Measurements from ENCODE around the gene B9D1.

B9D1 gene

DNA sequence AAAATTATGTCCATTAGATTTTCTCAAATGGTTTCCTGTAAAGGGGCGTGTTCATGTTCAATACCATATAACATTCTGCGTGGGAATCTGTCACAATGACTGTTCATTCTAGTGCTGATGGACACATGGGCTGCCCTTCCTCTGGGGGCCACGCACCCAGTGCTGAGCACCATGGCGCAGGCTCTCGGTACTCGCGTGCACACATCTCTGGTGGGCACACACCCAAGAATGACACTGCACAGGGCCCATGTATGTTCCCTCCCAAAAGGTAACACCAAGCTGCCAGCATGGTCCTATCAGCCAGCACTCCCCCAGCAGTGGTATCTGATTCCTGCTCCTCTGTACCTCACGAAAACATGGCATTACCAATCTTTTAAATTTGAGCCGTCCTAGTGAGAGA is 13.7 kb downstream of the B9D1 start:
- Histone ChIP-seq H3K36me3 (replicated peaks; ENCODE audit: low read depth, low read length) (no peaks in the 10 kb centered on the region), H3K9ac (ENCODE audit: low read length) (no peak overlapping the region), H3K27me3 (ENCODE audit: low read depth, low read length) (no peaks in the 10 kb centered on the region), H3K4me3 (ENCODE audit: low read length) (no peak overlapping the region), H3K79me2 (ENCODE audit: low read length) (no peaks in the 10 kb centered on the region), H3K9me3 (ENCODE audit: insufficient read depth, low read length) (no peaks in the 10 kb centered on the region), H3K27ac (ENCODE audit: low read length) (no peak overlapping the region), H3K4me2 (ENCODE audit: low read length) (no peak overlapping the region), H3K4me1 (ENCODE audit: low read length) (no peaks in the 10 kb centered on the region), H2AFZ (ENCODE audit: low read depth, low read length) (no peak overlapping the region), H4K20me1 (ENCODE audit: insufficient read depth, low read length) (no peaks in the 10 kb centered on the region)
- TF ChIP-seq, protein P1, sequence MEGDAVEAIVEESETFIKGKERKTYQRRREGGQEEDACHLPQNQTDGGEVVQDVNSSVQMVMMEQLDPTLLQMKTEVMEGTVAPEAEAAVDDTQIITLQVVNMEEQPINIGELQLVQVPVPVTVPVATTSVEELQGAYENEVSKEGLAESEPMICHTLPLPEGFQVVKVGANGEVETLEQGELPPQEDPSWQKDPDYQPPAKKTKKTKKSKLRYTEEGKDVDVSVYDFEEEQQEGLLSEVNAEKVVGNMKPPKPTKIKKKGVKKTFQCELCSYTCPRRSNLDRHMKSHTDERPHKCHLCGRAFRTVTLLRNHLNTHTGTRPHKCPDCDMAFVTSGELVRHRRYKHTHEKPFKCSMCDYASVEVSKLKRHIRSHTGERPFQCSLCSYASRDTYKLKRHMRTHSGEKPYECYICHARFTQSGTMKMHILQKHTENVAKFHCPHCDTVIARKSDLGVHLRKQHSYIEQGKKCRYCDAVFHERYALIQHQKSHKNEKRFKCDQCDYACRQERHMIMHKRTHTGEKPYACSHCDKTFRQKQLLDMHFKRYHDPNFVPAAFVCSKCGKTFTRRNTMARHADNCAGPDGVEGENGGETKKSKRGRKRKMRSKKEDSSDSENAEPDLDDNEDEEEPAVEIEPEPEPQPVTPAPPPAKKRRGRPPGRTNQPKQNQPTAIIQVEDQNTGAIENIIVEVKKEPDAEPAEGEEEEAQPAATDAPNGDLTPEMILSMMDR (IDR thresholded peaks at IDR 0.05; ENCODE audit: low read depth, low read length) = no peak
- TF ChIP-seq EZH2phosphoT487 (IDR thresholded peaks at IDR 0.05; ENCODE audit: low read depth) = no peak

GRCh38 chr17:19348081-19348650 is 14.4 kb downstream of the B9D1 start:
- no peaks in the 10 kb centered on the region for H3K36me3 ChIP-seq (replicated peaks; ENCODE audit: low read depth, low read length)
- no peaks in the 10 kb centered on the region for H3K9me3 ChIP-seq (ENCODE audit: insufficient read depth, low read length)
- no peaks in the 10 kb centered on the region for H3K27me3 ChIP-seq (ENCODE audit: low read depth, low read length)
- no peak overlapping the region for H3K9ac ChIP-seq (ENCODE audit: low read length)
- H2AFZ ChIP-seq (ENCODE audit: low read depth, low read length) = no peak overlapping the region
- no peaks in the 10 kb centered on the region for H3K4me1 ChIP-seq (ENCODE audit: low read length)
- no peak overlapping the region for H3K4me3 ChIP-seq (ENCODE audit: low read length)
- H3K27ac ChIP-seq (ENCODE audit: low read length) = no peak overlapping the region
- H3K4me2 ChIP-seq (ENCODE audit: low read length) = no peak overlapping the region
- TF ChIP-seq, protein P1 (IDR thresholded peaks at IDR 0.05; ENCODE audit: low read depth, low read length) = no peak
- no peak for TF ChIP-seq EZH2phosphoT487 (IDR thresholded peaks at IDR 0.05; ENCODE audit: low read depth)
- no peaks in the 10 kb centered on the region for H4K20me1 ChIP-seq (ENCODE audit: insufficient read depth, low read length)
- H3K79me2 ChIP-seq (ENCODE audit: low read length) = no peaks in the 10 kb centered on the region

- Histone ChIP-seq H3K36me3 (replicated peaks; ENCODE audit: low read depth, low read length) (no peaks in the 10 kb centered on the region), H4K20me1 (ENCODE audit: insufficient read depth, low read length) (no peaks in the 10 kb centered on the region), H3K4me3 (ENCODE audit: low read length) (no peak overlapping the region), H3K4me2 (ENCODE audit: low read length) (no peak overlapping the region), H3K4me1 (ENCODE audit: low read length) (no peaks in the 10 kb centered on the region), H3K9ac (ENCODE audit: low read length) (no peak overlapping the region), H2AFZ (ENCODE audit: low read depth, low read length) (no peak overlapping the region), H3K27me3 (ENCODE audit: low read depth, low read length) (no peaks in the 10 kb centered on the region), H3K9me3 (ENCODE audit: insufficient read depth, low read length) (no peaks in the 10 kb centered on the region), H3K27ac (ENCODE audit: low read length) (no peak overlapping the region), H3K79me2 (ENCODE audit: low read length) (no peaks in the 10 kb centered on the region)
- TF ChIP-seq, protein P1 (IDR thresholded peaks at IDR 0.05; ENCODE audit: low read depth, low read length) = no peak
- TF ChIP-seq EZH2phosphoT487 (IDR thresholded peaks at IDR 0.05; ENCODE audit: low read depth) = no peak
Measured at GRCh38 chr17:19347323-19348080, 15.0 kb downstream of the B9D1 start.

DNA sequence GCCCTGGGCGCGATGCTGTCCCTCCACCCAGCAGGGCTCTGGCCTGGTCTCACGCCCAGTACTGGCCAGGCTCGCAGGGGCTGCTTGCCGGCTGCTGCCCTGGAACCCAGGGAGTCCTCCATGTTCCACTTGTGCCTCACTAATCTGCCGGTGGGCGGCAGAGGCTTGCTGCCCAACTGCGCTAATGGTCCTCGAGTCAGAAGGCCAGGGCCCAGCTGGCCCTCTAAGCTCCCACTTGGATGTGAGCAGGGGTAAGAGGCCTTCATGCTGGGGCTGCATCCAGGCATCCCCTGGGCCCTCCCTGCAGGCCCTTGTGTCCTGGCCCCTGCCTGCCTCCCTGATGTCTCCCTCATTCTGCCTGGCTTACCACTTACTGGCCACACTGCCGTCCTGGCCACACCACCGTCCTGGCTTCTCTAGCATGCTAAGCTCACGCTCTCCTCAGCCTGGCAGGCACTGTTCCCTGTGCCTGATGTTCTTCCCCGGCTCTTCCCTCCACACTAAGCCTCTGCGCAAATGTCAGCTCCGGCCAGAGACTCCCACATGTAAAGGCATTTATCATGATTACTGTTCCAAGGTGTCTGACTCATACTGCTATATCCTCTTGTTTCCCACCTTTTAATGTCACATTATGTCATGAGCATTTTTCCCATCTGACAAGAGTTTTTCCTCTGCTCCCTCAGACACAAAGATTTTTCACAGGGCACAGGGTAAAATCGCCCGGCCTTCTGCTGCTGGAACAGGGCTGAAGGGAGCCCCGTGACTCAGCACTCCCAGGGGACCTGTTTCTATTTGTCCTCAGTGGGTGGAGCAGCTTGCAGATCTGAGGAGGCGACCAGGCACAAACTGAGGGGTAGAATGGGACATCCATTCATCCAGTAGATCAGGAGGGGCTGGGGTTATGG is 15.9 kb downstream of the B9D1 start:
- Histone ChIP-seq H3K4me3 (ENCODE audit: low read length) (no peak overlapping the region), H3K4me1 (ENCODE audit: low read length) (no peaks in the 10 kb centered on the region), H3K79me2 (ENCODE audit: low read length) (no peaks in the 10 kb centered on the region), H3K9ac (ENCODE audit: low read length) (no peak overlapping the region), H3K27ac (ENCODE audit: low read length) (no peak overlapping the region), H3K4me2 (ENCODE audit: low read length) (no peak overlapping the region), H3K9me3 (ENCODE audit: insufficient read depth, low read length) (no peaks in the 10 kb centered on the region), H3K27me3 (ENCODE audit: low read depth, low read length) (no peaks in the 10 kb centered on the region), H3K36me3 (replicated peaks; ENCODE audit: low read depth, low read length) (no peaks in the 10 kb centered on the region), H2AFZ (ENCODE audit: low read depth, low read length) (no peak overlapping the region), H4K20me1 (ENCODE audit: insufficient read depth, low read length) (no peaks in the 10 kb centered on the region)
- TF ChIP-seq EZH2phosphoT487 (IDR thresholded peaks at IDR 0.05; ENCODE audit: low read depth) = no peak
- TF ChIP-seq, protein P1 (IDR thresholded peaks at IDR 0.05; ENCODE audit: low read depth, low read length) = no peak

Data from OCI-LY3 (cell line).